ENCODE results near the gene RNF7. TPM values are rescaled to one million over a fixed set of nuclear protein-coding genes. Genes with fewer than 3 reads are reported as not detected.
"Not testable (repeated sequence)": the region's sequence is repeated elsewhere in the genome, so short reads cannot be mapped to it uniquely, and the experiment has no call there.

Gene RNF7
- 82.6 TPM for total RNA-seq
- long read RNA-seq, transcript RNF7-201 (3 exons, 2,763 nt): major isoform, 68 of 74 reads
- long read RNA-seq, partial matches to known transcripts: 3 of 74 reads
- long read RNA-seq, other reads (novel, unspliced or antisense): 0 of 74 reads

DNA sequence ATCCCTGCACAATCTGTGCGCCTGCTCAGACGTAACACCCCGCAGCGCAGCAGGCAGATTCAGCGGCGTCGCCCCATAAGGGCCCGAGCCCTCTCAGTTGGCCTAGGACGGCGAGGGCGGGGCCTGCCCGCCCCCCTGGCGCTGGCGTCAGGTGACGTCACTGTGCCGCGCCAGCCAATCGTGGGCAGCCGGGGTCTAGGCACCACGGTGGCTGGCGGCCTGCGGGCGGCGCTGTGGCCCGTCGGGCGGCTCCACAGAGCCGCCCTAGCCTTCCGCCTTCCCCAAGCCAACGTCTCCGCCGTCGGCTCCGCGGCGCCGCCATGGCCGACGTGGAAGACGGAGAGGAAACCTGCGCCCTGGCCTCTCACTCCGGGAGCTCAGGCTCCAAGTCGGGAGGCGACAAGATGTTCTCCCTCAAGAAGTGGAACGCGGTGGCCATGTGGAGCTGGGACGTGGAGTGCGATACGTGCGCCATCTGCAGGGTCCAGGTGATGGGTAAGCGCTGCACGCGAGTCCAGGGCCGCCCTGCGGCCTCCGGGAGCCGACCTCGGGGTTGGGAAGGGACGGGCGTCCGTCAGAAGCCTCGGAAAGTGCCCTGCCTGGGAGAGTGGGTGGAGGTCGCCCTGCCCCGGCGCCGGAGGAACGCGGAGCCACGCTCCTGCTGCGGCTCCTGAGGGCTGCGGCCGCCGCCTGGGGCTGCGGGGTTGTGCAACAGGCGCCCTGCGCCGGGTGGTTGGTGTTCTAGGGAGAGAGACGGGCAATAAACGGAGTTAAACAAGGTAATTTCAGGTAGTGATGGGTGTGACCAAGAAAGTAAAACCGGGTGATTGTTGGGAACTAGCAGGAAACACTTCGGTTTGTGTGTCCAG is at the start of gene RNF7:
Gene RNF7, plus strand, starts transcription at position 277 of the 869 bp plus-strand sequence. Its CDS starts 44 bp downstream, at position 321.
- ATAC-seq (peak; percentile 97), DNase-seq (ENCODE audit: missing footprints) (peak; percentile 96)
- intact Hi-C loops (cut with DNase I): loop anchor here (1.0 to 10.0 kb wide), 5 partner anchors 59 to 175 kb away; no protein-coding TSS in a partner anchor

DNA sequence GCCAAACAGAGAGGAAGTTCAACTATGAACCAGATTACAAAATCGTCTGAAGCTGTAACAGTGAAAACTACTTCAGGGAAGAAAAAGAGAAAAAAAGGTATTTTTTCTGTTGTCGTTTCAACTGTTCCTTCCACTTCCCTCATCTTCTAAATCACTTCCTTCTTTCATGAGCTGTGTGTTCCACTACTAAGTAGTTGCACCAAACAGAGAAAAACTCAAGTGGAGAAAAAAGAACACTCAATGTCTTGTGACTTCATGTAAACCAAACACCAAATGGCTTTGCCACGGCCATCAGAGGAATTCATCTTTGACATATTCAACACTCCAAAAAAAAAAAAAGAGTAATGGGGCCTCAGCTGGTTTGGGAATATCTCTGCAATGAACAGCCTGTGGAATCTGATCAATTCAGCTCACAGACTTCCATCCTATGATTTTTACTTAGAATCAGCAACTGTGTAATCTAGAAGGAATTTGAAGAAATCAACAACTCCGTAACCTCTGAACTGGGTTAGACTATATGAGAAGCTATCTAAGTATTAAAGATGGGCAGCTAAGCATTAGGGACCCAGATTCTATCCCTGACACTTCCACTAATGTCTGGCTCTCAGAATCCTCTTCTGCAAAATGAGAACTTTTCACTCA is 47.5 kb upstream of the RNF7 start:
- ATAC-seq (no peak), DNase-seq (ENCODE audit: missing footprints) (no peak)
- intact Hi-C loops (cut with DNase I): no loop called here

DNA sequence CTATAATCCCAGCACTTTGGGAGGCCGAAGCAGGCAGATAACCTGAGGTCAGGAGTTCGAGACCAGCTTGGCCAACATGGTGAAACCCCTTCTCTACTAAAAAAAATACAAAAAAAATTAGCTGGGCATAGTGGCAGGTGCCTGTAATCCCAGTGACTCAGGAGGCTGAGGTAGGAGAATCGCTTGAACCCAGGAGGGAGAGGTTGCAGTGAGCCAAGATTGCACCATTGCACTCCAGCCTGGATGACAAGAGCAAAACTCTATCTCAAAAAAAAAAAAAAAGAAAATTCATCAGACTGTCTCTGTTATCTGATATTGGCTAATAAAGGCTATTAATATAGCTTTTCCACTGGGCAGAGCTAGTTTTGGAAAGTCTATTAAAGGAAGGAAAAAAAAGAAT is 46.6 kb upstream of the RNF7 start:
- ATAC-seq; DNase-seq (ENCODE audit: missing footprints); intact Hi-C loops (cut with DNase I): not testable (repeated sequence)

DNA sequence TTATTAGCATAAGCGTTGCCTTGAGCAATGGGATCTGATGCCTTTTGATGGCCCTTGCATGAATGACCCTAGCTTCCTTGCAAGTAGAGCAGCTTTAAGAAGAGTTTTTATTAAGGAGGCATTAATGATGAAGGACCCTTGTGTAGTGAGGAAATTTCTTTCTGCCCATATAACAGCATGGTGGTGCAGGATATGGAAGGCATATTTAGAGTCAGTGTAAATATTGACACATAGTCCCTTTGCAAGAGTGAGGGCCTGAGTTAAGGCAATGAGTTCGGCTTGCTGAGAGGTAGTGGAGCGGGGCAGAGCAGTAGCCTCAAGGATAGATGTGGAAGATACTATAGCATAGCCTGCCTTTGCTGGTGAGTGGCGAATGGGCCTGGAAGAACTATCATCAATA is 45.1 kb upstream of the RNF7 start:
- DNase-seq (ENCODE audit: missing footprints); intact Hi-C loops (cut with DNase I); ATAC-seq: not testable (repeated sequence)

DNA sequence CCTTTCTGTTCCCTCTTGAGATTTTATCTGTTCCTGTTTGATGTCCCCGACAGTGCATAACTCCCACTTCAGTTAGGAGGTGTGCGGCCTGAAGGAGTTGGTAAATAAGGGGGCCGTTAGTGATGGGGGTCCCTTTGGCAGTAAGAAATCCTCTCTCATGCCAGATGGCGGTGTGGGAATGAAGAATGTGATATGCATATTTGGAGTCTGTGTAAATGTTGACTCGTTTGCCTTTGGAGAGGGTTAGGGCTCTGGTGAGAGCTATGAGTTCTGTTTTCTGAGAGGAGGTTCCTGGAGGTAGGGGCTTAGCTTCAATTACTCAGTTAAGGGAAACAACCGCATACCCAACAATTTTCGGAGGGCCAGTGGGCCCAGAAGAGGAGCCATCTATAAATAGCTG is 38.8 kb upstream of the RNF7 start:
- no peak for DNase-seq (ENCODE audit: missing footprints)
- intact Hi-C loops (cut with DNase I): no loop called here
- no peak for ATAC-seq

DNA sequence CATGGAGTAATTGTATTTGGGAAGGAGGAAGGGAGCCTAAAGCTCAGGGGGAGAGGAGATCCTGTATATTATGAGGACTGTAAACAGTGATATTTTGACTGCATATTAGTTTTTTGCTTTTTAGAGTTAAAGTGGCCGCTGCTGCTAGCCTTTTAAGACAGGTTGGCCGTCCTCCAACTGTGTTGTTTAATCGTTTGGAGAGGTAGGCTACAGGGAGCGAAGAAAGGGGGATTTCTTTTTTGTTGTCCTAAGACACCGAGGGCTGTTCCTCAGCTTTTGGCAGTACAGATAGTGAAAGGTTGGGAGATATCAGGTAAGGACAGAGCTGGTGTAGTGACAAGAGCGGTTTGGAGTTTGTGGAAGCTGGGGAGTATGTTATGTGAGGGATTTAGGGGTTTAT is 38.2 kb upstream of the RNF7 start:
- intact Hi-C loops (cut with DNase I): no loop called here
- no peak for DNase-seq (ENCODE audit: missing footprints)
- ATAC-seq: no peak

DNA sequence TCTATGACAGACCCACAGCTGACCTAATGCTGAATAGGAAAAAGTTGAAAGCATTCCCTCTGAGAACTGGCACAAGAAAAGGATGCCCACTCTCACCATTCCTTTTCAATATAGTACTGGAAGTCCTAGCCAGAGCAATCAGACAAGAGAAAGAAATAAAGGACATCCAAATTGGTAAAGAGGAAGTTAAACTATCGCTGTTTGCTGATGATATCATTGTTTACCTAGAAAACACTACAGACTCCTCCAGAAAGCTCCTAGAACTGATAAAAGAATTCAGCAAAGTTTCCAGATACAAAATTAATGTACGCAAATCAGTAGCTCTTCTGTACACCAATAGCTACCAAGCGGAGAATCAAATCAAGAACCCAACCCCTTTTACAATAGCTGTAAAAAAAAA is 34.7 kb upstream of the RNF7 start:
- DNase-seq (ENCODE audit: missing footprints); intact Hi-C loops (cut with DNase I); ATAC-seq: not testable (repeated sequence)

DNA sequence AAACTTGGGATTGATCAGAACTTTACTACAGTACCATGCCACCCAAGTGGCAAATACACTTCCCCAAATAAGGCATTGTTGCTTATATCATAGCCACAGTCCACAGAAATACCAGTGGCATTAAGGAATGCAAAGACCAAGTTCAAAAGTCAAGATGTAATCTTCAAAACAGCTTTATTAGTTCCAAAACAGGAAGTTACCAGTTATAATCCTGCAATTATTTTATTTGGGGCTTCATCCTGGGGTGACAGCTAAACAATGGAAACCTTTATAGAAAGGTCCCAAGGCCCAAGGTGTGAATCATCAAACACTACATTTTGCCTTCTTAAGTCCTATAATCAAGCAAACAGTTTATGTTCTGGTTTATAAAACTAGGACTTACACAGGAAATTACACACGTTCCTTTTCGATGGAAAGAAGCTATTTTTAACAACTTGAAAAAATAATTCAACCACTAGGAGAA is 30.3 kb upstream of the RNF7 start:
- no peak for ATAC-seq
- intact Hi-C loops (cut with DNase I): no loop called here
- DNase-seq (ENCODE audit: missing footprints): no peak

DNA sequence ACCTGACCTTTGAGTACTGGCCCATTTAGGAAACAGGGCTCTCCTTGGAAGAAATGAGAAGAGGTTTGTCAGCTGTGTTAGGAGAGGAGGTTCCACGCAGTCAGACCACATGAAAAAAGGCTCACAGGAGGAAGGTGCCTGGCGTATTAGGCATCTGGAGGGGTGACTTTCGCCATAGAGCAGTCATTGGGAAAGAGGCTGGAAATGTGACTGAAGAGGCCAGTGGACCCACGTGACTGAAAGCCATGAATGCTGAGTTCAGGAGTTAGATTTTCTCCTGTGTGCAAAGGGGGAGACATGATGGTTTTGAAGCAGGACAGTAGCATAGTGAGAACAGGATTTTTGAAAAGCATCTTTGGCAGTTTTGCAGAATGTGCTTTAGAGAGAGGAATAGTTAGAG is 29.7 kb upstream of the RNF7 start:
- DNase-seq (ENCODE audit: missing footprints) (no peak), ATAC-seq (no peak)
- intact Hi-C loops (cut with DNase I): no loop called here

DNA sequence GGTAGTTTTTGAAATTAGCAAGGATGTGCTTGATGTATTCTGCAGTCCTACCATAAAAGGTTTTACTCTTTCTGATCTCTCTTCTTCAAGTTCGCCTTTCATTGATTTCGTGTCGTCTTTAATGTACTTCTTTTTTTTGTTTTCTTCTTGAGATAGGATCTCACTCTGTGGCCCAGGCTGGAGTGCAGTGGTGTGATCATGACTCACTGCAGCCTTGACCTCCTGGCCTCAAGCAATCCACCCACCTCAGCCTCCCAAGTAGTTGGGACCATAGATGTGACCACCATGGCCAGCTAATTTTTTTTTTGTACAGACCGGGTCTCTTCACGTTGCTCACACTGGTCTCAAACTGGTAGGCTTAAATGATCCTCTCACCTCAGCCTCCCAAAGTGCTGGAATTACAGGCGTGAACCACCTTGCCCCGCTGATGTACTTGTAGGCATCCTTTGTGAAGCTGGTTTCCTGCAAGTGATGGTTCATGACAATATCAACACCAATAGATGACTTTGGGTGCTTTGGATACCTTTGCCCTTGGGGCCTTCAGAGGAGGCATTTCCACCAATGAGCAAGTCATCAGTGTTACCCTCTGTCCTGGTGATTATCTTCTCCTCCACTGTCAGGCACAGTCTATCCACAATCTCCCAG is 28.9 kb upstream of the RNF7 start:
- no peak for ATAC-seq
- DNase-seq (ENCODE audit: missing footprints): no peak
- intact Hi-C loops (cut with DNase I): no loop called here

DNA sequence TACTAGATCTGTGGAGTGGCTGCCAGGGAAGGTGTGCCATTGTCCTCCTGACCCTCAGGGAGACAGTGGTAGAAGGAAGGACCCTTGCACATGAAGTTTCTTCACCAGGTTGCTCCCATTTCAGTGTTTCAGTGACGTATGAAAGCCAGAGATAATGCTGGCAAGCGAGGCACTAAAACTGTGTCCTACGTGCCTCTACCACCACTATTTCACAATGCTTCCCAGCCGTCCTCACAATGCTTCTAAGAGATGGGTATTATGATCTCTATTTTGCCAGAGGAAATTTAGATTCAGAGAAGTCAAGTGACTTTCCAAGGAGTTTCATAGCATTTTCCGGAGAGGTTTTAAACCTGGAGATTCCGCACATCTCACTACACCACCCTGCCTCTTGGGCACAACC is 28.0 kb upstream of the RNF7 start:
- ATAC-seq (no peak), DNase-seq (ENCODE audit: missing footprints) (no peak)
- intact Hi-C loops (cut with DNase I): no loop called here

DNA sequence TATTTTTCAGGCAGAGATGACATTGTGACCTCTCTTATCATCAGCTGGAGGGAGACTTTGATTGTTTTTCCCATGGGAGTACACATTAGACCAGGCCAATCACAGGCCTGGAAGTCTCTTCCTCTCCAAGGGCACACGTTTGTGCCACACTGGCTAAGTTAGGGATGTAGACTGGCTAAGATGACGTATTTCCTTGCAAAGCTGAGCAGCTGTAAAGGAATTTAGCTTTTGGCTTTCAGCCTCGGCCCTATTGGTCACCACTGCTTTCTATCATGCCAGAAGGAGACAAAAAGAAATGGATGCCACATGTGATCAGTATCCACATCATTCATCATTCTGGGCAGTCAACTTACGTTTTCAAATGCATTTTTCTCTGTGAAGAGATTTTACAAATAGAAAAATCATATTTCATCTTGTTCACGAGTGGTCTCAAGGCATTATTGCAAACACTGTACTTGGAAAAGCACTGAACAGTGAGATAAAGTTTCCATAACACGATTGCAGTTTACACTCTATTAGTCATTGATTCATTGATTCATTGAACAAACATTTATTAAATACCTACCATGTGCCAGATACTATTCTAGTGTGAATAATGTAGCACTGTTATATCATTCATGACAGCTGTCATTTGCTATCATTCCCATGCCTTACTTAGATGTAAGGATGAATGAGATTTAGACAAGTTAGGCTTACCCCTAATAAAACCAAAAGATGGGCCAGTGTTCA is 27.0 kb upstream of the RNF7 start:
- ATAC-seq (no peak), DNase-seq (ENCODE audit: missing footprints) (no peak)
- intact Hi-C loops (cut with DNase I): no loop called here

DNA sequence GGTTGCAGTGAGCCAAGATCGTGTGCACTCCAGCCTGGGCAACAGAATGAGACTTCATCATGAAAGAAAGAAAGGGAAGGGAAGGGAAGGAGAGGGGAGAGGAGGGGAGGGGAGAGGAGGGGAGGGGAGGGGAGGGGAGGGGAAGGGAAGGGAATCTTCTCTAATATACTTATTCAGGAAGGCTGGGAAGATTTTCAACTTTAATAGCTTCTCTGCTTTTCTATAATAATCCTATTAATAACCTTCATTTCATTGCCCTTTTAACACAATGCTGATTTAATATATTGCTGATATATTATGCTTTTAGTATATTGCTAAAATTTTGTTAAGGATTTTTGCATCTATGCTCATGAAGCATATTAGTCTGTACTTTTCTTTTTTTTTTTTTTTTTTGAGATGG is 23.4 kb upstream of the RNF7 start:
- no peak for DNase-seq (ENCODE audit: missing footprints)
- intact Hi-C loops (cut with DNase I): no loop called here
- ATAC-seq: no peak

DNA sequence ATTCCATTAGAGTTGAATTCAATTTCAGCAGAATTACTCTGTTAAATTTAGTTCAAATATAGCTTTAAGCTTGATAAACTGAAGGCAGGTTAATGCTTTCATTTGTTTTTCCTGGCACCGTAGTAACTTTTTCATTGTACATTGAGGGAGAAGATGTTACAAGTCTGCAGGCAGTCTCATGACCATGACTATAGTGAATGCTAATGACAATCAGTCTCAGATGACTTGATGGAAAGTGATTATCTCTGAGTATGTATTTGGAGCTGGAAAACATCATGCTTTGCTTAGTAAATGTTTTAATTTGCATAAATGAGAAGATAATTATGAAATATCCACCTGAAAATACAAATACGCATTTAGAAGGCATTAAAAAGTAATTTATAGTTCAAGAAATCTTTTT is 16.0 kb upstream of the RNF7 start:
- ATAC-seq (no peak), DNase-seq (ENCODE audit: missing footprints) (no peak)
- intact Hi-C loops (cut with DNase I): no loop called here

DNA sequence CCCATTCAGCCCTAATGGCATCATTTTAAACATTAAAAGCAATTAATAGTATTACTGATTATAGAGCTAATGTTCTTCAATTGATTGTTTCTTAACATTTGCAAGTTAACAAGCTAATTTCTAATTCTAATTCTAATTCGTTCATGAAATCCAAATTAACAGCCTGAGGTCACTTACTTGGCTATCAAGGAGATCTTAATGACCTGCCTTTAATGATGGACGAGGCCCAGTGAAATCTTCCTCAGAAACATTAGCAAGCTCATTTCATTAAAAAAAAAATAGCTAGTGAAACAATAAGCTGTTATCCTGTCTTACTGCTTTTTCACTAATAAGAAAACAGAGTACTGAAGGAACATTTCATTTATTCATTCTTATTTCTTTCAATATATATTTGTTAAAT is 15.4 kb upstream of the RNF7 start:
- intact Hi-C loops (cut with DNase I): no loop called here
- ATAC-seq: no peak

DNA sequence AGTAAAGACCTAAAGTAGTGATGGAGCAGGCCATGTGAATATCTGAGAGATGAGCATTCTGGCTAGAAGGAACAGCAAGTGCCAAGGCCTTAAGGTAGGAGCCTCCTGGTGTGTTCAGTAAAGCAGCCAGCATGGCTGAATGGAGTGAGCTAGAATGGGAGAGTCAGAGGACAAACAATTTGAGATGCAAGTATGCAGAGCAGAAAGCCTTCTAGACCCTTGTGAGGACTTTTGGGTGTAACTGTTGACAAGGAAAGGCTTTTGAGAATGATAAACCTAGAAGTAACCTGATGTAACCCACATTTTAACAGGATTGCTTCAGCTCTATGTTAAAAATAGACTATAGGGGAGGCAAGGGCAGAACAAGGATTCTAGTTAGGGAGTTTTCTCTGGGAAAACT is 14.8 kb upstream of the RNF7 start:
- ATAC-seq (no peak), DNase-seq (ENCODE audit: missing footprints) (no peak)
- intact Hi-C loops (cut with DNase I): no loop called here

More for the DNA sequence above, 15.4 kb upstream of the RNF7 start:
- no peak for DNase-seq (ENCODE audit: missing footprints)

DNA sequence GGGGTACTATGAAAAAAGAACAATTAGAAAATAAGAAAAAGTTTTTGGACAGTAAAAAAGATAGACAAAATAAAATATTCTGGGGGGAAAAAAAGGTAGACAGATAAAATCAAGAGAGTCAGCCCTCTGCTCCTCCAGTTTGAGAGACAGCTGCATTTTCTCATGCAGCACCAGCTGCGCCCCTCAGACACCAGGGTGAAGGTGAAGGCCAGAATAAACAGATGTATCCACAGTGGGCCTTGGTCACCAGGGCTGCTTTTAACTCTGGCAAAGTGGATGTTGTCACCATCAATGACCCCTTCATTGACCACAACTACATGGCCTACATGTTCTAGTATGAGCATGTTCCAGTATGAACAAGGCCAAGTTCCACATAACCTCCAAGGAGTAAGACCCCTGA is 13.9 kb upstream of the RNF7 start:
- intact Hi-C loops (cut with DNase I): no loop called here
- ATAC-seq: no peak

DNA sequence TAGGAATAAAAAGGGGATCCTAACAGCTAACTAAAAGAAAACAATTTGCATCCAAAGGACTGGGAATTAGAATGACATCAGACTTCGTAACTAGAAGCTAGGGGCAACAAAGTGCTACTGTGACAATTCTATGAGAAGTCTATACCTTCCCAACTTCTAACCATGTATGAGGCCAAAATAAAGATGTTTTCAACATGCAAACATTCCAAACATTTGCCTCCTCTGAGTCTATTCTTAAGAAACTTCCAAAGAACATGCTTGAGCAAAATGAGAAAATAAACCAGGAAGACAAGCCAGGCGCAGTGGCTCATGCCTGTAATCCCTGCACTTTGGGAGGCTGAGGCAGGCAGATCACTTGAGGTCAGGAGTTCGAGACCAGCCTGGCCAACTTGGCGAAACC is 13.1 kb upstream of the RNF7 start:
- no peak for DNase-seq (ENCODE audit: missing footprints)
- ATAC-seq: no peak
- intact Hi-C loops (cut with DNase I): no loop called here

More for the DNA sequence above, 13.9 kb upstream of the RNF7 start:
- DNase-seq (ENCODE audit: missing footprints): no peak

DNA sequence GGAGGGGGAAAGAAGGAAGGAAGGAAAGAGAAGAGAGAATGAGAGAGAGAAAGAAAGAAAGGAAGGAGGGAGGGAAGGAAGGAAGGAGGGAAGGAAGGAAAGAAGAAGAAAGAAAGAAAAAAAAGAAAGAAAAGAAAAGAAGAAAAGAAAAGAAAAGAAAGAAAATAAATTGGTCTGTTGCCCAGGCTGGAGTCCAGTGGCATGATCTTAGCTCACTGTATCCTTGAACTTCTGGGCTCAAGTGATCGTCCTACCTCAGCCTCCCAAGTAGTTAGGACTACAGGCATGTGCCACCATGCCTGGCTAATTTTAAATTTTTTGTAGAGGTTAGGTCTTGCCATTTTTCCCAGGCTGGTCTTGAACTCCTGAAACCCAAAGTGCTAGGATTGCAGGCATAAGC is 11.6 kb upstream of the RNF7 start:
- DNase-seq (ENCODE audit: missing footprints) (no peak), ATAC-seq (no peak)
- intact Hi-C loops (cut with DNase I): no loop called here

All from Right ventricle myocardium inferior (tissue), 1 donor.